Measurements from ENCODE around the gene CLEC14A.
A peak's percentile ranks its signal among the peaks of the same experiment; 100 is the strongest.

The CLEC14A gene

GRCh38 chr14:38255673-38256532 is at the start of gene CLEC14A:
Gene CLEC14A (minus strand): TSS chr14:38256093. CDS start chr14:38256022, 71 bp downstream.
- DNase-seq (ENCODE audit: low read depth in 2 of 2) = peak in 1 of 2 donors; percentile 0

GRCh38 chr14:38302966-38303365 is 47.1 kb upstream of the CLEC14A start:
- no peak for DNase-seq (ENCODE audit: low read depth in 2 of 2)

GRCh38 chr14:38302034-38302433 is 46.1 kb upstream of the CLEC14A start:
- no peak for DNase-seq (ENCODE audit: low read depth in 2 of 2)

- DNase-seq (ENCODE audit: low read depth in 2 of 2) = no peak
Observed at GRCh38 chr14:38297681-38298080, 41.8 kb upstream of the CLEC14A start.

GRCh38 chr14:38291681-38292467 is 36.0 kb upstream of the CLEC14A start:
- no peak for DNase-seq (ENCODE audit: low read depth in 2 of 2)

GRCh38 chr14:38290601-38291188 is 34.8 kb upstream of the CLEC14A start:
- no peak for DNase-seq (ENCODE audit: low read depth in 2 of 2)

- no peak for DNase-seq (ENCODE audit: low read depth in 2 of 2)
Observed at GRCh38 chr14:38286452-38286851, 30.6 kb upstream of the CLEC14A start.

GRCh38 chr14:38285962-38286361 is 30.1 kb upstream of the CLEC14A start:
- no peak for DNase-seq (ENCODE audit: low read depth in 2 of 2)

GRCh38 chr14:38282936-38283335 is 27.0 kb upstream of the CLEC14A start:
- DNase-seq (ENCODE audit: low read depth in 2 of 2) = no peak

- no peak for DNase-seq (ENCODE audit: low read depth in 2 of 2)
Observed at GRCh38 chr14:38280081-38280480, 24.2 kb upstream of the CLEC14A start.

- no peak for DNase-seq (ENCODE audit: low read depth in 2 of 2)
Observed at GRCh38 chr14:38279572-38279971, 23.7 kb upstream of the CLEC14A start.

GRCh38 chr14:38278035-38278434 is 22.1 kb upstream of the CLEC14A start:
- no peak for DNase-seq (ENCODE audit: low read depth in 2 of 2)

GRCh38 chr14:38262844-38263243 is 7.0 kb upstream of the CLEC14A start:
- DNase-seq (ENCODE audit: low read depth in 2 of 2) = no peak

GRCh38 chr14:38261620-38262019 is 5.7 kb upstream of the CLEC14A start:
- no peak for DNase-seq (ENCODE audit: low read depth in 2 of 2)

- no peak for DNase-seq (ENCODE audit: low read depth in 2 of 2)
Observed at GRCh38 chr14:38257507-38257906, 1.6 kb upstream of the CLEC14A start.

- no peak for DNase-seq (ENCODE audit: low read depth in 2 of 2)
Observed at GRCh38 chr14:38256533-38256840, 594 bp upstream of the CLEC14A start.

- peak in 1 of 2 donors; percentile 1 for DNase-seq (ENCODE audit: low read depth in 2 of 2)
Observed at GRCh38 chr14:38255408-38255672, 553 bp downstream of the CLEC14A start.

GRCh38 chr14:38254571-38255407 is 1.1 kb downstream of the CLEC14A start:
- DNase-seq (ENCODE audit: low read depth in 2 of 2) = no peak

- no peak for DNase-seq (ENCODE audit: low read depth in 2 of 2)
Observed at GRCh38 chr14:38253676-38254075, 2.2 kb downstream of the CLEC14A start.

GRCh38 chr14:38252066-38252710 is 3.7 kb downstream of the CLEC14A start:
- no peak for DNase-seq (ENCODE audit: low read depth in 2 of 2)

- DNase-seq (ENCODE audit: low read depth in 2 of 2) = no peak
Observed at GRCh38 chr14:38250331-38250730, 5.6 kb downstream of the CLEC14A start.

Data from stimulated activated CD4-positive, alpha-beta T cell treated with anti-CD3 and anti-CD28 coated beads, Interleukin-4, amount 100 ng/mL, for 48 hours (primary cell).